Chondrocyte (in vitro differentiated cells): ENCODE measurements around the gene BMP8A. TPM values are rescaled to one million over a fixed set of nuclear protein-coding genes. Genes with fewer than 3 reads are reported as not detected.
"Not testable (repeated sequence)": the region's sequence is repeated elsewhere in the genome, so short reads cannot be mapped to it uniquely, and the experiment has no call there.

ENCODE experiments used
- DNase-seq: peaks from one replicate; pipeline ENCODE4 v3.0.0; 2021; ENCODE audit warnings: mixed read lengths, low spot score
- H3K27ac Mint-ChIP-seq: one replicate; pipeline ENCODE4 v1.8.0; 2021; ENCODE audit warnings: mild to moderate bottlenecking, moderate library complexity, mixed read lengths; ENCODE audit not compliant: unreplicated experiment
- H3K27me3 Mint-ChIP-seq: 2 replicates; pipeline ENCODE4 v1.8.0; 2021; ENCODE audit warnings: low read depth, mixed read lengths
- H3K36me3 Mint-ChIP-seq: 2 replicates; pipeline ENCODE4 v1.8.0; 2021; ENCODE audit warnings: low read depth, mixed read lengths
- H3K4me1 Mint-ChIP-seq: 2 replicates; pipeline ENCODE4 v1.8.0; 2021; ENCODE audit warnings: low read depth, mild to moderate bottlenecking, mixed read lengths
- H3K4me3 Mint-ChIP-seq: one replicate; pipeline ENCODE4 v1.8.0; 2021; ENCODE audit warnings: mild to moderate bottlenecking, moderate library complexity, mixed read lengths; ENCODE audit not compliant: unreplicated experiment
- H3K9me3 Mint-ChIP-seq: 2 replicates; pipeline ENCODE4 v1.8.0; 2021; ENCODE audit warnings: low read depth, mixed read lengths
- total RNA-seq: library from RNA; stranded (reverse); gene quantifications from 3 replicates; pipeline ENCODE4 v1.2.1, GENCODE V29; 2021
- TF ChIP-seq, protein P1 (sequence below): fragments of 200-600 bp; sonication (generic); IDR thresholded peaks from 2 replicates; pipeline ENCODE4 v1.5.0; 2021; ENCODE audit warnings: antibody characterized with exemption, mild to moderate bottlenecking, moderate library complexity

BMP8A gene
- total RNA-seq, 1 donor from 2014 or later: 0.12 TPM

DNA sequence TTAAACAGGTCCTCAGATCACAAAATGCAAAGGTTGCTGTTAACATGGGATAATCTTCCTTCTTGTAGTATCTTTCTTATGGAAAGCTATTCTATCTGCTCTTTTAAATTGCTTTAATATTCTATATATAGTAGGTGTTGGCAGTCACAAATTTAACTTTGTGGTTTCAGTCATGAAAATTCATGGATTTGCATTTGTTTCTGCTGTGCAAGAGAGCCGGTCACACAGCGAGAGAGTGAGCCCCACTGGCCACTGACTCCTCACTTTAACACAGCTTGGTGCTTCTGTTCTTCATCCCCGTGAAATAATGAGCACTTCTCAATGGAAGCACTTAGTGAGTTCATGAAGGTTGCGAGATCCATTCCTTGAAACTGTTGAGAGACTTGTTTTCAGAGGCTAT lies 18.1 kb upstream of the BMP8A start:
- TF ChIP-seq, protein P1, sequence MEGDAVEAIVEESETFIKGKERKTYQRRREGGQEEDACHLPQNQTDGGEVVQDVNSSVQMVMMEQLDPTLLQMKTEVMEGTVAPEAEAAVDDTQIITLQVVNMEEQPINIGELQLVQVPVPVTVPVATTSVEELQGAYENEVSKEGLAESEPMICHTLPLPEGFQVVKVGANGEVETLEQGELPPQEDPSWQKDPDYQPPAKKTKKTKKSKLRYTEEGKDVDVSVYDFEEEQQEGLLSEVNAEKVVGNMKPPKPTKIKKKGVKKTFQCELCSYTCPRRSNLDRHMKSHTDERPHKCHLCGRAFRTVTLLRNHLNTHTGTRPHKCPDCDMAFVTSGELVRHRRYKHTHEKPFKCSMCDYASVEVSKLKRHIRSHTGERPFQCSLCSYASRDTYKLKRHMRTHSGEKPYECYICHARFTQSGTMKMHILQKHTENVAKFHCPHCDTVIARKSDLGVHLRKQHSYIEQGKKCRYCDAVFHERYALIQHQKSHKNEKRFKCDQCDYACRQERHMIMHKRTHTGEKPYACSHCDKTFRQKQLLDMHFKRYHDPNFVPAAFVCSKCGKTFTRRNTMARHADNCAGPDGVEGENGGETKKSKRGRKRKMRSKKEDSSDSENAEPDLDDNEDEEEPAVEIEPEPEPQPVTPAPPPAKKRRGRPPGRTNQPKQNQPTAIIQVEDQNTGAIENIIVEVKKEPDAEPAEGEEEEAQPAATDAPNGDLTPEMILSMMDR: no peak
- Mint-ChIP-seq H3K9me3 (no peaks in the 10 kb centered on the region), H3K4me3 (no peak overlapping the region), H3K36me3 (peaks cover 33% of the 10 kb centered on the region), H3K4me1 (peaks cover 13% of the 10 kb centered on the region), H3K27ac (no peak overlapping the region), H3K27me3 (no peaks in the 10 kb centered on the region)
- DNase-seq: no peak

DNA sequence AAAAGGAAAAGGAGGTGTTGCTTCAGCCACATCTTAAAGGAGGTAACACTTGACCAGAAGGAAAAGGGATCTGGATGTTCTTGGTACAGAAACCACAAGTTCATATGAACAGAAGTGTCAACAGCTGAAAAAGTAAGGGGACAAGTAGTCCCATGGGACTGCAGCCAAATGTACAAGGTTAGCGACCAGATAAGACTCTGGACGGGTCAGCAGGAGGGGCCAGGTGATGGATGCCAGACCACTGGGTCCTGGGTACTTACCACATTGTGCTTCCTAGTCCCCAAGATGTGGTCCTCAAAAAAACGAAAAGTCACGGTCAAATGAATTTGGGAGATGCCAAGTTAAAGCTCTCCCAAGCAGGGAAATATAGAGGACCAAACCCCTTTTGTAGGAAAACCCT lies 16.6 kb upstream of the BMP8A start:
- Mint-ChIP-seq H3K27me3 (no peaks in the 10 kb centered on the region), H3K4me3 (no peak overlapping the region), H3K36me3 (peaks cover 27% of the 10 kb centered on the region), H3K4me1 (peaks cover 18% of the 10 kb centered on the region), H3K9me3 (no peaks in the 10 kb centered on the region), H3K27ac (peak overlapping the region; percentile 42)
- TF ChIP-seq, protein P1: no peak
- no peak for DNase-seq

DNA sequence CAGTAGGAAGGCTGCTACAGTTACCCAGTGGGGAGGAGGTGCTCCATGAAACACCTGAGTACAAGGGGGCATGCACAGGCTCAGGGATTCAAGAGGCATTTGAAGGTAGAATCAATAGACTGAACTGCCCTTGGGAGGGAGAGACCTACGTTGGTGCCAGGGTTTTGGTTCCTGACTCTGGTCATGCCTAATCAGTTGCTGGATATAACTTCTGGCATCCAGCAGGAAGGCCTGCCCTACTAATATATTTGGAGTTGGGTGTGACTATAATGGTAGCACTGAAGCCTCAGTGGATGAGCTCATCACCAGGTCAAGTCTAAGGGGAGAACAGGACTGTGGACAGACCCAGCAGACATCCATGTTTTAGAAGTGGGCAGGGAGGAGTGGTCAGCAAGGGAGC lies 15.9 kb upstream of the BMP8A start:
- not testable (repeated sequence) for H3K9me3 Mint-ChIP-seq, H3K4me3 Mint-ChIP-seq, H3K27me3 Mint-ChIP-seq, DNase-seq
- peaks cover 31% of the 10 kb centered on the region for H3K36me3 Mint-ChIP-seq
- H3K27ac Mint-ChIP-seq: peak overlapping the region; percentile 50
- peaks cover 15% of the 10 kb centered on the region for H3K4me1 Mint-ChIP-seq

DNA sequence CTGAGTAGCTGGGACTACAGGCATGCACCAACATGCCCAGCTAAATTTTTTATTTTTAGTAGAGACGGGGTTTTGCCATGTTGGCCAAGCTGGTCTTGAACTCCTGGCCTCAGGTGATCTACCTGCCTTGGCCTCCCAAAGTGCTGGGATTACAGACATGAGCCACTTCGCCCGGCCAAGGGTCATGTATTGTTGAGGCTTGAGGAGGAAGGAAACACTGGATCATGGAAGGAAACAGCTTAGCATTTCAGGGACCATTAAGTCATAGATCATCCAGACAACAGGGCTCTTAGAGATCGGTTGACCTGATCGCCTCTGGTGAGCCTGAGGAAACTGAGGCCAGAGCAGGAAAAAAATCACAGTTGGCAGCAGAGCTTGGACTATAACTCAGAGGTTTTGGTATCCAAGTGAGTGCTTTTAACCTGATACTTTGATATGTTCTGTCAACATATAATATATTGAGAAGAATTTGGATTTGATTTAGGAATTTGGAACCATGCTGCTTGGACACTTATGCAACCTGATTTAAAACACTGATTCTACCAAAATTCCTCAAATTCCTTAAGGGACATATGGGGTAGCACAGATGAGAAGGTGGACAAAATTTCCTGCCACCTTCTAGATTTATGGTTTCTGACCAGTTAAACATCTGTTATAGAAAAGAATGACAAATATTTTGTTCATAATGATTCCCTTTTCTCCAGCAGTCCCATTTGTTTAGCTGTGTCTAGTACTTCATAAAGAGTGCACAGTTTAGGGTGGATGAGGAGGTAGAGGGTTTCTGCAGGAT lies 13.1 kb upstream of the BMP8A start:
- Mint-ChIP-seq H3K4me1 (peaks cover 8% of the 10 kb centered on the region), H3K4me3 (no peak overlapping the region), H3K36me3 (peaks cover 40% of the 10 kb centered on the region), H3K27me3 (no peaks in the 10 kb centered on the region), H3K9me3 (no peaks in the 10 kb centered on the region), H3K27ac (peak overlapping the region; percentile 63)
- DNase-seq: no peak
- TF ChIP-seq, protein P1: no peak

DNA sequence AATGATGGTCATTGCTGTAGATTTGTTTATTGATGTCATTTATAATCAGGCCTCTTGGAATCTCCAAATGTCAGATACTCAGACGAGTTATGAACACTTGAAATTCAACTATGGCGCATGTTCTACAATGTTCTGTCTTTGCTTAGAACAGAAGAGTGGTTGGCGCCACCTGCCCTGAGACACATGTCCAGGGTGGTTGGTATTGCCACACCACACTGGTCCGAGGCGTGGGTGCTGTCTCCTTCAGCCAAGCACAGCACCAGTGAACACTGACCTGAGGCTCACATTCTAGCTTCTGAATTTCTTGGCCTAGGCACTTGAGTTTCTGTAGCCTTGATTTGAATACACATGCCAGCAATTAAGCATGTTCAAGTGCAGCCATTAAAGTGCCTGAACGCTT lies 10.1 kb upstream of the BMP8A start:
- H3K4me1 Mint-ChIP-seq: peaks cover 8% of the 10 kb centered on the region
- TF ChIP-seq, protein P1: no peak
- no peak for DNase-seq
- no peaks in the 10 kb centered on the region for H3K27me3 Mint-ChIP-seq
- H3K27ac Mint-ChIP-seq: peak overlapping the region; percentile 8
- no peak overlapping the region for H3K4me3 Mint-ChIP-seq
- H3K9me3 Mint-ChIP-seq: no peaks in the 10 kb centered on the region
- peaks cover 41% of the 10 kb centered on the region for H3K36me3 Mint-ChIP-seq

DNA sequence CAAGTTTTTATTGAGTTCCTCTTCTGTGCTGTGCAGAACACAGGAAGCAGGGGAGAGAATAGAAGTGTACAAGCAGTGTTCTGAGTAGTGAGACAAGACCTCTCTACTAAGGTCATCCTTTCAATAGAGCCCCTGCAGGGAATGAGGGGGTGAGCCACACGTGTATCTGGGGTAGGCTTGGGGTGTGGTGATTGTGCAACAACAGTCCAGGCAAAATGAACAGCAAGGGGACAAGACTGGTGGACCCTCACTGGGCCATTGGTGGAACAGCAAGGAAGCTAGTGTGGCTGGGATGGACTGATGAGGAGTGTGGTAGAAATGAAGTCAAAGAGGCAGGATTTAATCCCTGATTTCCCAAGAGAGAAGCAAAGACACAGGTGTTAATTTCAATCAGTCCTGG lies 8.2 kb upstream of the BMP8A start:
- H3K9me3 Mint-ChIP-seq: no peaks in the 10 kb centered on the region
- peaks cover 6% of the 10 kb centered on the region for H3K4me1 Mint-ChIP-seq
- H3K27me3 Mint-ChIP-seq: no peaks in the 10 kb centered on the region
- no peak for DNase-seq
- TF ChIP-seq, protein P1: no peak
- no peak overlapping the region for H3K4me3 Mint-ChIP-seq
- no peak overlapping the region for H3K27ac Mint-ChIP-seq
- H3K36me3 Mint-ChIP-seq: peaks cover 44% of the 10 kb centered on the region
